ENCODE data around the gene CSAD.

CSAD gene

DNA sequence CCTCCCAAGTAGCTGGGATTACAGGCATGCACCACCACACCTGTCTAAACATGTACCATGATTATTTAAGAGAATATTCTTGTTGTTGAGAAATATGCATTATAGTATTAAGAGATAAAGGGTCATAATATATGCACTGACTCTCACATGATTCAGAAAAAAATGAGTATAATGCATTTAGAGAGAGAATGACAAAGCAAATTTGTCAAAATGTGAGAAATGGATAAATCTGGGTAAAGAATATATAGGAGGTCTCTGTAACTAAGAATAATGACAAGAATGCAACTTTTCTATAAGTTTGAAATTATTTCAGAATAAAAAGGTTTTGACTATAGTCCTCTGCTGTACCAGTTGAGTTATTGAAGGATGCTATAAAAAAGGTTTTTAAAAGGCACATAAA lies 28.3 kb downstream of the CSAD start:
- H3K27ac ChIP-seq (ENCODE audit: low read length), result no peak overlapping the region
- H3K4me3 ChIP-seq (ENCODE audit: low read length), result no peak overlapping the region
- H3K9me3 ChIP-seq (ENCODE audit: insufficient read depth, low read depth, low read length), result no peaks in the 10 kb centered on the region
- H3K36me3 ChIP-seq (ENCODE audit: insufficient read depth, low read depth, low read length), result no peaks in the 10 kb centered on the region
- H3K4me1 ChIP-seq (ENCODE audit: insufficient read depth, low read length), result no peaks in the 10 kb centered on the region
- no peak overlapping the region for H3K9ac ChIP-seq (ENCODE audit: low read depth, low read length)
- H3K27me3 ChIP-seq (ENCODE audit: insufficient read depth, low read length), result peaks cover 22% of the 10 kb centered on the region; the same call in 1 of the 2 replicates

DNA sequence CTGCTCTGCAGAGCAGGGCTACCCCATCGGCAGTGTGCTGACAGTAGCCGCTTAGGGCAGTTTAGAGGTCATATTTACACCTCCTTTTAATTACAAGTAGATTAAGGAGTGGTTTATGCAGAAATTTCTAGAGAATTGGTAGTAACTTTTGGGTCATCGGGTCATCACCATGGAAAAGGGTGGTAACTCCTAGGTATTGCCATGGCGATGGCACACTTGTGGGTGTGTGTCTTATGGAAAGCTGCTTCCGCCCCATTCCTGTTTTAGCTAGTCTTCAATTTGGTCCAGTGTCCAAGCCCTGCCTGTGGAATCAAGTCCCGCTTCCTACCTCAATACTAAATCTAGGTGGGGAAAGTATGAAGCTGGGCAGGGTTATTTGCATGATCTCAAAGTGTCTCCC lies 29.7 kb downstream of the CSAD start:
- Histone ChIP-seq H3K27ac (ENCODE audit: low read length) (no peak overlapping the region), H3K9ac (ENCODE audit: low read depth, low read length) (no peak overlapping the region), H3K36me3 (ENCODE audit: insufficient read depth, low read depth, low read length) (no peaks in the 10 kb centered on the region), H3K9me3 (ENCODE audit: insufficient read depth, low read depth, low read length) (no peaks in the 10 kb centered on the region), H3K4me3 (ENCODE audit: low read length) (no peak overlapping the region), H3K27me3 (ENCODE audit: insufficient read depth, low read length) (peaks cover 22% of the 10 kb centered on the region; the same call in 1 of the 2 replicates), H3K4me1 (ENCODE audit: insufficient read depth, low read length) (no peaks in the 10 kb centered on the region)

DNA sequence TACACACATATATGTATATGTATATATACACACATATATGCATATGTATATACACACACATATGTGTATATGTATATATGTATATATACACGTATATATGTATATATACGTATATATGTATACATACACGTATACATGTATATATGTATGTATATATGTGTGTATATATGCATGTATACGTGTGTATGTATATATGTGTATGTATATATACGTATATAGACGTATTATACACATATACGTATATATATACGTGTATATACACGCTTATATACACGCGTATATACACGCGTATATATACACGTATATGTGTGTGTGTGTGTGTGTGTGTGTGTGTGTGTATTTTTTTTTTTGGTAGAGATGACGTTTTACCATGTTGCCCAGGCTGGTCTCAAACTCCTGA lies 33.1 kb downstream of the CSAD start:
- H3K4me1 ChIP-seq (ENCODE audit: insufficient read depth, low read length), result no peaks in the 10 kb centered on the region
- no peaks in the 10 kb centered on the region for H3K9me3 ChIP-seq (ENCODE audit: insufficient read depth, low read depth, low read length)
- H3K36me3 ChIP-seq (ENCODE audit: insufficient read depth, low read depth, low read length), result no peaks in the 10 kb centered on the region
- no peak overlapping the region for H3K4me3 ChIP-seq (ENCODE audit: low read length)
- H3K27me3 ChIP-seq (ENCODE audit: insufficient read depth, low read length), result peaks cover 10% of the 10 kb centered on the region; the same call in 1 of the 2 replicates
- H3K27ac ChIP-seq (ENCODE audit: low read length), result no peak overlapping the region
- no peak overlapping the region for H3K9ac ChIP-seq (ENCODE audit: low read depth, low read length)

DNA sequence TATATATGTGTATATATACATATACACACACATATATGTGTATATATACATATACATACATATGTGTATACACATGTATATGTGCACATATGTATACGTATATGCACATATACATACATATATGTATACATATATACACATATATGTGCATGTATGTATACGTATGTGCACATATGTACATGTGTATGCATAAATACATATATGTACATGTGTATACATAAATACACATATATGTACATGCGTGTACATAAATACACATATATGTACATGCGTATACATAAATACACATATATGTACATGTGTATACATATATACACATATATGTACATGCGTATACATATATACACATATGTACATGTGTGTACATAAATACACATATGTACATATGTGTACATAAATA lies 33.5 kb downstream of the CSAD start:
- Histone ChIP-seq H3K27me3 (ENCODE audit: insufficient read depth, low read length) (peaks cover 10% of the 10 kb centered on the region; the same call in 1 of the 2 replicates), H3K9me3 (ENCODE audit: insufficient read depth, low read depth, low read length) (no peaks in the 10 kb centered on the region), H3K27ac (ENCODE audit: low read length) (no peak overlapping the region), H3K4me3 (ENCODE audit: low read length) (no peak overlapping the region), H3K9ac (ENCODE audit: low read depth, low read length) (no peak overlapping the region), H3K36me3 (ENCODE audit: insufficient read depth, low read depth, low read length) (no peaks in the 10 kb centered on the region), H3K4me1 (ENCODE audit: insufficient read depth, low read length) (no peaks in the 10 kb centered on the region)

DNA sequence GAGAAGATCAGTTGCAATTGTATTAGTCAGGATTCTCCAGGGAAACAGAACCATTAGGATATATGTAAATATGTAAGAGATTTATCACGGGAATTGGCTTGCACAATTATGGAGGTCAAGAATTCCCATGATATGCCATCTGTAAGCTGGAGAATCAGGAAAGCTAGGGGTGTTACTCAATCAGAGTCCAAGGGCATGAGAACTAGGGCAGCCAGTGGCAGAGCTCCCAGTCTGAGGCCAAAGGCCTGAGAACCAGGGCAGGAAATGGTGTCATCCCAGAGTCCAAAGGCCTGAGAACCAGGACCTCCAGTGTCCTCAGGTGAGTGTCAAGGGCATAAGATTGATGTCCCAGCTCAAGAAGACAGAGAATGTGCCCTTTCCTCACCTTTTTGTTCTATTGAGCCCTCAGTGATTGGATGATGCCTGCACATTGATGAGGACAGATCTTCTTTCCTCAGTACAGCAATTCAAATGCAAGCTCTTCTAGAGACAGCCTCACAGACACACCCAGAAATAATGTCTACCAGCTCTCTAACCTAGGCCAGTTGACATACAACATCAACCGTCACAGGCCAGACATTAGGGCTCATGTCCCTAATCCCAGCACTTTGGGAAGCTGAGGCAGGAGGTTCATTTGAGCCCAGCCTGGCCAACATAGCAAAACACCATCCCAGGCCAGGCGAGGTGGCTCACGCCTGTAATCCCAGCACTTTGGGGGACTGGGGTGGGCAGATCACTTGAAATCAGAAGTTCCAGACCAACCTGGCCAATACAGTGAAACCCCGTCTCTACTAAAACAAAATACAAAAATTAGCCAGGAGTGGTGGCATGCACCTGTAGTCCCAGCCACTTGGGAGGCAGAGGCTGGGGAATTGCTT lies 35.1 kb downstream of the CSAD start:
- no peaks in the 10 kb centered on the region for H3K4me1 ChIP-seq (ENCODE audit: insufficient read depth, low read length)
- no peaks in the 10 kb centered on the region for H3K9me3 ChIP-seq (ENCODE audit: insufficient read depth, low read depth, low read length)
- no peak overlapping the region for H3K4me3 ChIP-seq (ENCODE audit: low read length)
- H3K9ac ChIP-seq (ENCODE audit: low read depth, low read length), result no peak overlapping the region
- no peaks in the 10 kb centered on the region for H3K36me3 ChIP-seq (ENCODE audit: insufficient read depth, low read depth, low read length)
- H3K27ac ChIP-seq (ENCODE audit: low read length), result no peak overlapping the region
- peaks cover under 1% of the 10 kb centered on the region; the same call in 1 of the 2 replicates for H3K27me3 ChIP-seq (ENCODE audit: insufficient read depth, low read length)

DNA sequence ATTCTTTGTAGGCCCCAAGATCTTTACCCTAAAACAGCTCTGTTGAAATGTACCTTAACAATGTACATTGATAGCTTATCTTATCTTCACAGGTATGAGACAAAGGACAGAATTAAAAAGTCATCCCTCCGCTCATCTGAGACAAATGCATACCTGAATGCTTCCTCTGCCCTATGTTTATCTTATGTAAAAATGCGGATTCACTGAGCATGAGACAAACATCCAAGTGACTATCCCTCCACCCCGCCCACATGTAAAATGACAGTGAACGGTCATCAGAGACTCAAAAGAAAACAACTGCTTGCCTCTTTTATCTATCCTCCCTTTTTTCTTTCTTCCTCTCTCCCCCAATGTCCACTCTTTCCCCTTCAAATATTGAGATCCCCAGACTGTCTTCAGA lies 37.4 kb downstream of the CSAD start:
- Histone ChIP-seq H3K27ac (ENCODE audit: low read length) (no peak overlapping the region), H3K36me3 (ENCODE audit: insufficient read depth, low read depth, low read length) (no peaks in the 10 kb centered on the region), H3K9ac (ENCODE audit: low read depth, low read length) (no peak overlapping the region), H3K27me3 (ENCODE audit: insufficient read depth, low read length) (no peaks in the 10 kb centered on the region), H3K9me3 (ENCODE audit: insufficient read depth, low read depth, low read length) (peaks cover 14% of the 10 kb centered on the region), H3K4me3 (ENCODE audit: low read length) (no peak overlapping the region), H3K4me1 (ENCODE audit: insufficient read depth, low read length) (no peaks in the 10 kb centered on the region)

DNA sequence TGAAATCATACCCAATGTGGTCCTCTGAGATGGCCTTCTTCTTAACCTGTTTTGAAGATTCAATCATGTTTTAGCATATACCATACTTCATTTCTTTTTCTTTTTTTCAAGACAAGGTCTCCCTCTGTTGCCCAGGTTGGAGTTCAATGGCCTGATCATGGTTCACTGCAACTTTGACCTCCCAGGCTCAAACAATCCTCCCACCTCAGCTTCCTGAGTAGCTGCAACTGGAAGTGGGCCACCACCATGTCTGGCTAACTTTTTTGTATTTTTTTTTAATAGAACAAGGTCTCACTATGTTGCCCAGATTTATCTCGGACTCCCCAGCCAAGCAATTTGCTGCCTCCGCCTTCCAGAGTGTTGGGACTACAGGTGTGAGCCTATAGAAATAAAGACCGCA lies 47.0 kb downstream of the CSAD start:
- no peaks in the 10 kb centered on the region; the same call in 1 of the 2 replicates for H3K27me3 ChIP-seq (ENCODE audit: insufficient read depth, low read length)
- no peaks in the 10 kb centered on the region; the same call in 1 of the 2 replicates for H3K9me3 ChIP-seq (ENCODE audit: insufficient read depth, low read depth, low read length)
- no peak overlapping the region for H3K4me3 ChIP-seq (ENCODE audit: low read length)
- H3K27ac ChIP-seq (ENCODE audit: low read length), result no peak overlapping the region
- H3K36me3 ChIP-seq (ENCODE audit: insufficient read depth, low read depth, low read length), result no peaks in the 10 kb centered on the region
- H3K9ac ChIP-seq (ENCODE audit: low read depth, low read length), result no peak overlapping the region
- no peaks in the 10 kb centered on the region for H3K4me1 ChIP-seq (ENCODE audit: insufficient read depth, low read length)

DNA sequence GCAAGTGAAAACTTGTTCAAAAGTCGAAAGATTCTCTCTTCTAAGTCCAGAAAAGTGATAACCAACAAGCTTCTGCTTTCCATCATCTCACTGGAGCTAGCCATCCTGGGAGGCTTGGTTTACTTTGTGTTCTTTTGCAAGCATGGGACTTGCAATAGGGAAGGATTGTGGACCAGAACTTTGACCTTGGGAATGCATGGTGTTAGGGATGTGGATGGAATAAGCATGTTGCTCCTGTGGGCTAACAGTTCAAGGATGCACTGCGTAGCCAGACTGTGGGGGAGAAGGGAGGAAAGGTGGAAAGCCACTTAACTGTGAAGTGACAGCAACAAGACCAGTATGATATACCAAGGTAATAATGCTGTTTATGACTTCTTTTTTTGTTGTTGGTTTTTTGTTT lies 48.9 kb downstream of the CSAD start:
- no peaks in the 10 kb centered on the region for H3K9me3 ChIP-seq (ENCODE audit: insufficient read depth, low read depth, low read length)
- peaks cover 11% of the 10 kb centered on the region for H3K27me3 ChIP-seq (ENCODE audit: insufficient read depth, low read length)
- H3K4me3 ChIP-seq (ENCODE audit: low read length), result no peak overlapping the region
- no peak overlapping the region for H3K27ac ChIP-seq (ENCODE audit: low read length)
- no peaks in the 10 kb centered on the region for H3K4me1 ChIP-seq (ENCODE audit: insufficient read depth, low read length)
- no peak overlapping the region for H3K9ac ChIP-seq (ENCODE audit: low read depth, low read length)
- no peaks in the 10 kb centered on the region for H3K36me3 ChIP-seq (ENCODE audit: insufficient read depth, low read depth, low read length)

DNA sequence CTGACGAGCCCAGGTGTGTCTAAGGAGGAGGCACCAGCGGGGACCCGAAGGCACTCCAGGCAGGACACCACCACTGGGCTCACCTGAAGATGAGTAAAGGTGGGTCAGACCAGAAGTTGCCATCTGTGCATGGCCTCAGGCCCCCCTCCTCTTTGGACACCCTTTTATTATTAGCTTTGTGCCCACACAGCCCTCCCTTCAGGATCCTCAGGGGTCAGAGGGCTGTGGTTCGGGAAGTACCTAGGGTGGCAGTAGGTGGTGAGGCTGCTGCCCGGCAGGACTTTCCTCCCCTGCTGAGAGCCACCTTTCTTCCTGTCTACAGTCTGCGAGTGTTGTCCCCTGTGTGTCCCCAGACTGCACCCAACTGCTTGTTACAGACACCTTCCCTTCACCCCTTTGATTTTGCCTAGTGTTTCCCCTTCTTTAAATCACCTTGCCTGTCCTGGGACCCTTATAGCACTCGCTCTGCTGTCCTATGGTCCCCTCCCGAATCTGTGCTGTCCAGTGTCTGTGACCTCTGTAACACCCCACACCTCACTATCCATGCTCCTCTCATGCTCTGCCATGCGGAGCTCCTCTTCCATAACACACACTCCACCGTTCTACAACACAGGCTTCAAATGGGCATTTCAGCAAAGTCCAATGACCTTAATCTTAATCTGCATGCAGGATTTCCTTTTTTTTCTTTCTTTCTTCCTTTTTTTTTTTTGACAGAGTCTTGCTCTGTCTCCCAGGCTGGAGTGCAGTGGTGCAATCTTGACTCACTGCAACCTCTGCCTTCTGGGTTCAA lies 51.8 kb downstream of the CSAD start:
- no peak overlapping the region for H3K9ac ChIP-seq (ENCODE audit: low read depth, low read length)
- no peak overlapping the region for H3K27ac ChIP-seq (ENCODE audit: low read length)
- peaks cover 18% of the 10 kb centered on the region for H3K27me3 ChIP-seq (ENCODE audit: insufficient read depth, low read length)
- no peak overlapping the region for H3K4me3 ChIP-seq (ENCODE audit: low read length)
- H3K4me1 ChIP-seq (ENCODE audit: insufficient read depth, low read length), result no peaks in the 10 kb centered on the region
- H3K36me3 ChIP-seq (ENCODE audit: insufficient read depth, low read depth, low read length), result no peaks in the 10 kb centered on the region
- H3K9me3 ChIP-seq (ENCODE audit: insufficient read depth, low read depth, low read length), result no peaks in the 10 kb centered on the region

DNA sequence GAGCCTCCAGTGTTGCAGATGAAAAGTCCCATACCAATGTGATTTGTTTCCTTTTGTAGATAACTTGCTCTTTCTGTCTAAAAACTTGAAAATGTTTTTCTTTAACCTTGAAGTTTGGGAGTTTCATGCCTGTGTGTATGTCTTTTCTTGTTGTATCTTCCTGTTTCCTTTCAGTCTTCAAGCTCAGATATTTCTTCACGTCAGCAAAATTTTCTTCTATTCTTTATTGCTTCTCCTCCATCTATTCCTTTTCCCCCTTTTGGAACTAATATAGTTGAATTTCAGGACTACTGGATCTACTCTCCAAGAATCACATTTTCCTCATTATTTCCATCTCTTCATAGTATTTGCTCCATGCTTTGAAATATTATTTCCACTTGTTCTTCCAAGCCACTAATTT lies 53.6 kb downstream of the CSAD start:
- H3K4me1 ChIP-seq (ENCODE audit: insufficient read depth, low read length), result no peaks in the 10 kb centered on the region

DNA sequence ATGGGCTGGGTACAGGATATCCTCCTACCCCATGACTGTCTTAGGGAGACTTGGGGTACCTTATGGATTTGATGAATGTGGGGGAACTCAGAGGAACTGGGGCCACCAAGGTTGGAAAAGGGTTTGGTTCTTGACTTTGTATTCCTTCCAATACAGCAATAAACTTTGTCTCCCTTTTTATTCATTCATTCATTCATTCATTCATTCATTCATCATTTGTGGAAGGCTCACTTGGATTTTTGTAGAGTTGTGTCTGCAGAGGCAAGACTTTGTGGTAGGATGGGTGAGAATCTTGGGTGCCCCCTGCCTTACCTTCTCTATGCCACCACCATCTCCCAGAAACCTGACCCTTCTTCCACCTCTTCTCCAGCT lies 56.4 kb downstream of the CSAD start:
- no peak overlapping the region for H3K27ac ChIP-seq (ENCODE audit: low read length)
- H3K27me3 ChIP-seq (ENCODE audit: insufficient read depth, low read length), result peaks cover 18% of the 10 kb centered on the region
- H3K4me3 ChIP-seq (ENCODE audit: low read length), result no peak overlapping the region
- no peak overlapping the region for H3K9ac ChIP-seq (ENCODE audit: low read depth, low read length)
- H3K36me3 ChIP-seq (ENCODE audit: insufficient read depth, low read depth, low read length), result no peaks in the 10 kb centered on the region
- H3K9me3 ChIP-seq (ENCODE audit: insufficient read depth, low read depth, low read length), result no peaks in the 10 kb centered on the region
- no peaks in the 10 kb centered on the region for H3K4me1 ChIP-seq (ENCODE audit: insufficient read depth, low read length)

More for the DNA sequence above, 53.6 kb downstream of the CSAD start:
- no peak overlapping the region for H3K4me3 ChIP-seq (ENCODE audit: low read length)
- H3K9ac ChIP-seq (ENCODE audit: low read depth, low read length), result no peak overlapping the region
- no peak overlapping the region for H3K27ac ChIP-seq (ENCODE audit: low read length)
- H3K36me3 ChIP-seq (ENCODE audit: insufficient read depth, low read depth, low read length), result no peaks in the 10 kb centered on the region
- H3K9me3 ChIP-seq (ENCODE audit: insufficient read depth, low read depth, low read length), result no peaks in the 10 kb centered on the region
- H3K27me3 ChIP-seq (ENCODE audit: insufficient read depth, low read length), result peaks cover 18% of the 10 kb centered on the region

Measured in iPS-20b (cell line).